ENCODE results near the gene RPS4Y2.

The RPS4Y2 gene

GRCh38 chrY:20780104-20780654, 24.3 kb downstream of the RPS4Y2 start:
- H3K9ac ChIP-seq (ENCODE audit: low read length) = no peak overlapping the region
- H3K4me1 ChIP-seq (ENCODE audit: control insufficient read depth, insufficient read depth, low read length) = no peaks in the 10 kb centered on the region
- H3K4me3 ChIP-seq (ENCODE audit: low read length) = no peak overlapping the region
- H3K9me3 ChIP-seq (ENCODE audit: control insufficient read depth, low read length) = no peaks in the 10 kb centered on the region
- no peaks in the 10 kb centered on the region for H3K27me3 ChIP-seq (ENCODE audit: control insufficient read depth, insufficient read depth, low read length)
- no peaks in the 10 kb centered on the region for H3K36me3 ChIP-seq (ENCODE audit: control insufficient read depth, insufficient read depth, low read length)

GRCh38 chrY:20780776-20781175, 24.9 kb downstream of the RPS4Y2 start:
- Histone ChIP-seq H3K36me3 (ENCODE audit: control insufficient read depth, insufficient read depth, low read length) (no peaks in the 10 kb centered on the region), H3K9me3 (ENCODE audit: control insufficient read depth, low read length) (no peaks in the 10 kb centered on the region), H3K4me1 (ENCODE audit: control insufficient read depth, insufficient read depth, low read length) (no peaks in the 10 kb centered on the region), H3K9ac (ENCODE audit: low read length) (no peak overlapping the region), H3K4me3 (ENCODE audit: low read length) (no peak overlapping the region), H3K27me3 (ENCODE audit: control insufficient read depth, insufficient read depth, low read length) (no peaks in the 10 kb centered on the region)

- Histone ChIP-seq H3K27me3 (ENCODE audit: control insufficient read depth, insufficient read depth, low read length) (no peaks in the 10 kb centered on the region), H3K36me3 (ENCODE audit: control insufficient read depth, insufficient read depth, low read length) (no peaks in the 10 kb centered on the region), H3K9ac (ENCODE audit: low read length) (no peak overlapping the region), H3K9me3 (ENCODE audit: control insufficient read depth, low read length) (no peaks in the 10 kb centered on the region), H3K4me3 (ENCODE audit: low read length) (no peak overlapping the region), H3K4me1 (ENCODE audit: control insufficient read depth, insufficient read depth, low read length) (no peaks in the 10 kb centered on the region)
Measured at GRCh38 chrY:20781408-20781807, 25.5 kb downstream of the RPS4Y2 start.

GRCh38 chrY:20784965-20785364, 29.1 kb downstream of the RPS4Y2 start:
- no peaks in the 10 kb centered on the region for H3K36me3 ChIP-seq (ENCODE audit: control insufficient read depth, insufficient read depth, low read length)
- no peaks in the 10 kb centered on the region for H3K27me3 ChIP-seq (ENCODE audit: control insufficient read depth, insufficient read depth, low read length)
- H3K4me1 ChIP-seq (ENCODE audit: control insufficient read depth, insufficient read depth, low read length) = no peaks in the 10 kb centered on the region
- H3K4me3 ChIP-seq (ENCODE audit: low read length) = no peak overlapping the region
- H3K9ac ChIP-seq (ENCODE audit: low read length) = no peak overlapping the region
- no peaks in the 10 kb centered on the region for H3K9me3 ChIP-seq (ENCODE audit: control insufficient read depth, low read length)

- Histone ChIP-seq H3K9me3 (ENCODE audit: control insufficient read depth, low read length) (no peaks in the 10 kb centered on the region), H3K4me3 (ENCODE audit: low read length) (no peak overlapping the region), H3K36me3 (ENCODE audit: control insufficient read depth, insufficient read depth, low read length) (no peaks in the 10 kb centered on the region), H3K4me1 (ENCODE audit: control insufficient read depth, insufficient read depth, low read length) (no peaks in the 10 kb centered on the region), H3K27me3 (ENCODE audit: control insufficient read depth, insufficient read depth, low read length) (no peaks in the 10 kb centered on the region), H3K9ac (ENCODE audit: low read length) (no peak overlapping the region)
Measured at GRCh38 chrY:20787076-20787475, 31.2 kb downstream of the RPS4Y2 start.

- Histone ChIP-seq H3K27me3 (ENCODE audit: control insufficient read depth, insufficient read depth, low read length) (no peaks in the 10 kb centered on the region), H3K9me3 (ENCODE audit: control insufficient read depth, low read length) (no peaks in the 10 kb centered on the region), H3K4me3 (ENCODE audit: low read length) (no peak overlapping the region), H3K36me3 (ENCODE audit: control insufficient read depth, insufficient read depth, low read length) (no peaks in the 10 kb centered on the region), H3K9ac (ENCODE audit: low read length) (no peak overlapping the region), H3K4me1 (ENCODE audit: control insufficient read depth, insufficient read depth, low read length) (no peaks in the 10 kb centered on the region)
Measured at GRCh38 chrY:20798351-20799049, 42.6 kb downstream of the RPS4Y2 start.

- no peak overlapping the region for H3K9ac ChIP-seq (ENCODE audit: low read length)
- H3K4me3 ChIP-seq (ENCODE audit: low read length) = no peak overlapping the region
- no peaks in the 10 kb centered on the region for H3K4me1 ChIP-seq (ENCODE audit: control insufficient read depth, insufficient read depth, low read length)
- no peaks in the 10 kb centered on the region for H3K36me3 ChIP-seq (ENCODE audit: control insufficient read depth, insufficient read depth, low read length)
- H3K27me3 ChIP-seq (ENCODE audit: control insufficient read depth, insufficient read depth, low read length) = no peaks in the 10 kb centered on the region
- H3K9me3 ChIP-seq (ENCODE audit: control insufficient read depth, low read length) = no peaks in the 10 kb centered on the region
Measured at GRCh38 chrY:20802659-20803058, 46.8 kb downstream of the RPS4Y2 start.

GRCh38 chrY:20806243-20806642, 50.3 kb downstream of the RPS4Y2 start:
- Histone ChIP-seq H3K4me1 (ENCODE audit: control insufficient read depth, insufficient read depth, low read length) (no peaks in the 10 kb centered on the region), H3K9me3 (ENCODE audit: control insufficient read depth, low read length) (no peaks in the 10 kb centered on the region), H3K27me3 (ENCODE audit: control insufficient read depth, insufficient read depth, low read length) (no peaks in the 10 kb centered on the region), H3K4me3 (ENCODE audit: low read length) (no peak overlapping the region), H3K36me3 (ENCODE audit: control insufficient read depth, insufficient read depth, low read length) (no peaks in the 10 kb centered on the region), H3K9ac (ENCODE audit: low read length) (no peak overlapping the region)

- H3K9ac ChIP-seq (ENCODE audit: low read length) = no peak overlapping the region
- H3K4me3 ChIP-seq (ENCODE audit: low read length) = no peak overlapping the region
- H3K36me3 ChIP-seq (ENCODE audit: control insufficient read depth, insufficient read depth, low read length) = no peaks in the 10 kb centered on the region
- no peaks in the 10 kb centered on the region for H3K9me3 ChIP-seq (ENCODE audit: control insufficient read depth, low read length)
- no peaks in the 10 kb centered on the region for H3K27me3 ChIP-seq (ENCODE audit: control insufficient read depth, insufficient read depth, low read length)
- no peaks in the 10 kb centered on the region for H3K4me1 ChIP-seq (ENCODE audit: control insufficient read depth, insufficient read depth, low read length)
Measured at GRCh38 chrY:20813459-20813858, 57.6 kb downstream of the RPS4Y2 start.

- no peak overlapping the region for H3K4me3 ChIP-seq (ENCODE audit: low read length)
- H3K9ac ChIP-seq (ENCODE audit: low read length) = no peak overlapping the region
- no peaks in the 10 kb centered on the region for H3K9me3 ChIP-seq (ENCODE audit: control insufficient read depth, low read length)
- H3K27me3 ChIP-seq (ENCODE audit: control insufficient read depth, insufficient read depth, low read length) = no peaks in the 10 kb centered on the region
- H3K4me1 ChIP-seq (ENCODE audit: control insufficient read depth, insufficient read depth, low read length) = no peaks in the 10 kb centered on the region
- H3K36me3 ChIP-seq (ENCODE audit: control insufficient read depth, insufficient read depth, low read length) = no peaks in the 10 kb centered on the region
Measured at GRCh38 chrY:20814794-20815193, 58.9 kb downstream of the RPS4Y2 start.

GRCh38 chrY:20817067-20817466, 61.2 kb downstream of the RPS4Y2 start:
- no peaks in the 10 kb centered on the region for H3K9me3 ChIP-seq (ENCODE audit: control insufficient read depth, low read length)
- no peak overlapping the region for H3K9ac ChIP-seq (ENCODE audit: low read length)
- H3K36me3 ChIP-seq (ENCODE audit: control insufficient read depth, insufficient read depth, low read length) = no peaks in the 10 kb centered on the region
- H3K27me3 ChIP-seq (ENCODE audit: control insufficient read depth, insufficient read depth, low read length) = no peaks in the 10 kb centered on the region
- no peak overlapping the region for H3K4me3 ChIP-seq (ENCODE audit: low read length)
- H3K4me1 ChIP-seq (ENCODE audit: control insufficient read depth, insufficient read depth, low read length) = no peaks in the 10 kb centered on the region
